Measurements from ENCODE around the gene GGCX. TPM values are rescaled to one million over a fixed set of nuclear protein-coding genes. Genes with fewer than 3 reads are reported as not detected.
"Not testable (repeated sequence)": the region's sequence is repeated elsewhere in the genome, so short reads cannot be mapped to it uniquely, and the experiment has no call there.

The GGCX gene
- total RNA-seq, 1 experiment from 2014 or later: 66.2 TPM

DNA sequence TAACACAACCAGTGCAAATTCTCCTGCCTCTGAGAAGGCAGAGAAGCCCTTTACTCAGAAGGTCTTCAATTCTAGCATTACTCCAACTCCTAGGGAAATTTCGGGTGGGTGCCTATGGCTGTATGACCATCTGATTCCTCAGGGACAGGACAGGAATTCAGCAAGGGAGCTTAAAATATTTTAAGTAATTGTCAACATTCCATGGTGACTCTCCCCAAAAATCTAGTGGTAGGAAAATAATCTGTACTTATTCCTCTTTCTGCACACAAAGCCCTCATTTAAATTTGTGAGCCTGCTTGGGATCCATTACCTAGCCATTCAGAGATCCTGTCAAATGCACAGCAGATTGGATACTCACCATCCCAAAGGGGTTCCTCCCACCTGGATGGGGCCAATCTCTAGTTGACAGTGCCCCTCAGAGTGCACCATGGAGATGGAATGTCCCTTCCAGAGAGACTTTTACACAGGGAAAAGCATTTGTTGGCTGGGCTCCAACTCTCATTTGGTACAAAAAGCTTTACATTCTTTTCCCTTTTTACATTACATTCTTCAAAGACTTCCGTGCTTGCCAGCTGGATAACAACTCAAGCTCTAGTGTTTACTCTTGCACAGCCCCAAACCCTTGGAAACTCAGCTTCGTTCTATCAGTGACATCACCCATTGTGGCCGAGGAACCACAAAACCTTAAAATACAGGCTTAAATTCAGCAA is 44.3 kb upstream of the GGCX start:
- Mint-ChIP-seq H3K27me3 (ENCODE audit: unreplicated experiment) (no peaks in the 10 kb centered on the region), H3K9me3 (ENCODE audit: low read depth, unreplicated experiment) (no peaks in the 10 kb centered on the region), H3K4me1 (ENCODE audit: low read depth, unreplicated experiment) (peaks cover 8% of the 10 kb centered on the region), H3K36me3 (ENCODE audit: insufficient read depth, unreplicated experiment) (peaks cover 67% of the 10 kb centered on the region), H3K4me3 (ENCODE audit: low read depth, unreplicated experiment) (no peak overlapping the region), H3K27ac (ENCODE audit: unreplicated experiment) (no peak overlapping the region)
- intact Hi-C loops (cut with micrococcal nuclease; ENCODE audit: unreplicated experiment): no loop called here
- DNase-seq: no peak
- CTCF ChIA-PET: no interaction called here
- no TSS peak for BruUV-seq (replicated peaks)
- TF ChIP-seq, protein P1, sequence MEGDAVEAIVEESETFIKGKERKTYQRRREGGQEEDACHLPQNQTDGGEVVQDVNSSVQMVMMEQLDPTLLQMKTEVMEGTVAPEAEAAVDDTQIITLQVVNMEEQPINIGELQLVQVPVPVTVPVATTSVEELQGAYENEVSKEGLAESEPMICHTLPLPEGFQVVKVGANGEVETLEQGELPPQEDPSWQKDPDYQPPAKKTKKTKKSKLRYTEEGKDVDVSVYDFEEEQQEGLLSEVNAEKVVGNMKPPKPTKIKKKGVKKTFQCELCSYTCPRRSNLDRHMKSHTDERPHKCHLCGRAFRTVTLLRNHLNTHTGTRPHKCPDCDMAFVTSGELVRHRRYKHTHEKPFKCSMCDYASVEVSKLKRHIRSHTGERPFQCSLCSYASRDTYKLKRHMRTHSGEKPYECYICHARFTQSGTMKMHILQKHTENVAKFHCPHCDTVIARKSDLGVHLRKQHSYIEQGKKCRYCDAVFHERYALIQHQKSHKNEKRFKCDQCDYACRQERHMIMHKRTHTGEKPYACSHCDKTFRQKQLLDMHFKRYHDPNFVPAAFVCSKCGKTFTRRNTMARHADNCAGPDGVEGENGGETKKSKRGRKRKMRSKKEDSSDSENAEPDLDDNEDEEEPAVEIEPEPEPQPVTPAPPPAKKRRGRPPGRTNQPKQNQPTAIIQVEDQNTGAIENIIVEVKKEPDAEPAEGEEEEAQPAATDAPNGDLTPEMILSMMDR (IDR thresholded peaks at IDR 0.05; ENCODE audit: unreplicated experiment): no peak

DNA sequence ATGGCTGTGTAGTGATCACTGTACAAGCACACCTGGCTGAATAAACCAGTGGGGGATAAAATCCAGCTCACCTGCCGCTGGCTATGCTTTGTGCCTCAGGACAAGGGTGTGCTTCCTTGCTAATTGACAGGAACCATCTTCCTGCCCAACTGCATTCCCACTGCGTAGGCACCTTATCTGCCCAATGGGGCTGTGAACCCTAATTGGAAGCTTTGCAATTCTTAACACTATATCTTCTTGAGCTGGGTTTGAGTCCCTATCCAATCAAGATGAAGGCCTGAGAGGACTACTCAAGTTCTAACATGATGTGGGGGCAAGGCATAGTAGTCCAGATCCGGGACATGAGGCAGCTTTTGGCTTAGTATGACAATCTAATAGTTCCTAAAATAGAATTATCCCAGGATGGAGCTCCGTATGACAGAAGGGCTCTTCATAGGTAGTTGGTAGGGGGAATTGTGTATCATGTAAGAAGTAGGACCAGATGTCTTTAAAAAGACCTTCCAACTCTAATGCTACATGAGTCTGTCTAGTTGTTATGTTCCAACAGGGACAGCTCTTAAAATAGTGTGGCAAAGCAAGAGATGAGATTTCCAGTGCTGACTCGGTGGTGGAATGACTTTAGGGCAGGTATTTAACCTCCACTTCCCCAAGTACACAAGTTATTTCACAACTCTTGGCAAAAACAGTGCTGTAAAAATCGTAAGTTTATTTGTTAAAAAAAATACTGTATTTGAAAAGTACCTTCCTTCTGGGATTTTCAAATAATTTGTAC is 43.5 kb upstream of the GGCX start:
- no peak overlapping the region for H3K4me3 Mint-ChIP-seq (ENCODE audit: low read depth, unreplicated experiment)
- no peak for DNase-seq
- H3K36me3 Mint-ChIP-seq (ENCODE audit: insufficient read depth, unreplicated experiment): peaks cover 68% of the 10 kb centered on the region
- no peaks in the 10 kb centered on the region for H3K27me3 Mint-ChIP-seq (ENCODE audit: unreplicated experiment)
- H3K9me3 Mint-ChIP-seq (ENCODE audit: low read depth, unreplicated experiment): no peaks in the 10 kb centered on the region
- H3K4me1 Mint-ChIP-seq (ENCODE audit: low read depth, unreplicated experiment): peaks cover 8% of the 10 kb centered on the region
- CTCF ChIA-PET: interaction anchor here (1.8 kb wide), 1 partner anchor 9 kb away, joined by 6 read pairs; the partner anchor contains the start of gene RNF181
- intact Hi-C loops (cut with micrococcal nuclease; ENCODE audit: unreplicated experiment): no loop called here
- TF ChIP-seq, protein P1 (IDR thresholded peaks at IDR 0.05; ENCODE audit: unreplicated experiment): no peak
- no TSS peak for BruUV-seq (replicated peaks)
- H3K27ac Mint-ChIP-seq (ENCODE audit: unreplicated experiment): no peak overlapping the region

GRCh38 chr2:85604133-85604444 is 42.8 kb upstream of the GGCX start:
- H3K9me3 Mint-ChIP-seq (ENCODE audit: low read depth, unreplicated experiment); BruUV-seq (replicated peaks); H3K4me1 Mint-ChIP-seq (ENCODE audit: low read depth, unreplicated experiment); DNase-seq; H3K27me3 Mint-ChIP-seq (ENCODE audit: unreplicated experiment); intact Hi-C loops (cut with micrococcal nuclease; ENCODE audit: unreplicated experiment): not testable (repeated sequence)
- CTCF ChIA-PET: interaction anchor here (1.8 kb wide), 1 partner anchor 9 kb away, joined by 6 read pairs; the partner anchor contains the start of gene RNF181
- Mint-ChIP-seq H3K36me3 (ENCODE audit: insufficient read depth, unreplicated experiment) (peaks cover 65% of the 10 kb centered on the region), H3K4me3 (ENCODE audit: low read depth, unreplicated experiment) (peak overlapping the region; percentile 92), H3K27ac (ENCODE audit: unreplicated experiment) (peak overlapping the region; percentile 56)

- intact Hi-C loops (cut with micrococcal nuclease; ENCODE audit: unreplicated experiment): no loop called here
- peak within 1 kb of the TSS; percentile 92 for H3K4me3 Mint-ChIP-seq (ENCODE audit: low read depth, unreplicated experiment)
- BruUV-seq (replicated peaks): no TSS peak
- H3K36me3 Mint-ChIP-seq (ENCODE audit: insufficient read depth, unreplicated experiment): peaks cover 67% of the 10 kb centered on the region
- H3K9me3 Mint-ChIP-seq (ENCODE audit: low read depth, unreplicated experiment): no peaks in the 10 kb centered on the region
- TF ChIP-seq, protein P1 (IDR thresholded peaks at IDR 0.05; ENCODE audit: unreplicated experiment): no peak
- CTCF ChIA-PET: interaction anchor here (0.5 to 1.0 kb wide), 2 partner anchors 14 to 243 kb away, joined by 7 to 10 read pairs; partner anchors contain the start of gene USP39
- peaks cover 8% of the 10 kb centered on the region for H3K4me1 Mint-ChIP-seq (ENCODE audit: low read depth, unreplicated experiment)
- H3K27me3 Mint-ChIP-seq (ENCODE audit: unreplicated experiment): no peaks in the 10 kb centered on the region
- DNase-seq: peak; percentile 95
- peak within 1 kb of the TSS; percentile 92 for H3K27ac Mint-ChIP-seq (ENCODE audit: unreplicated experiment)
Observed at GRCh38 chr2:85602476-85603234, 41.4 kb upstream of the GGCX start, which contains the start of gene TMEM150A. Gene TMEM150A (minus strand): TSS chr2:85602698. CDS start chr2:85601948, 750 bp downstream.

Measured in Calu3 (cell line).